ENCODE data around the gene EDA.

Gene EDA

DNA sequence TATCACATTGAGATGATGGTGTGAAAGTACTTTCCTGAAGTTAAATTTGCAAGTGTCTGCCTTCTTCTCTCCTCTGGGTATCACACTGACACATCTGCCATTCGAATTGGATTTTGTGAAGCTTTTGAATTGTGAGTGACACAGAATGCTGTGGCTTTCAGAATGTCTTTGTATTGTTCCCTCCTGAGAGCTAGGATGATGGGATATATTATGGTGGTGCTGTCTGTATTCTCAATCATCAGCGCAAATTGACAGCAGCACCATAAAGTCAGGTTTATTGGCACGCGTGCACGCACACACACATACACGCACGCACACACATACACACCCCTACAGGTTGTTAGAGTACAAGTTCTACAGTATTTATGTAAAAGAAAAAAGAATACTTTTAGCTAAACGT lies 290.5 kb downstream of the EDA start:
- no peaks in the 10 kb centered on the region for H3K27me3 ChIP-seq (replicated peaks; ENCODE audit: control insufficient read depth, insufficient read depth, low read length, poor library complexity, severe bottlenecking)
- H3K36me3 ChIP-seq (ENCODE audit: control insufficient read depth, insufficient read depth, low read length): no peaks in the 10 kb centered on the region
- H3K4me1 ChIP-seq (ENCODE audit: control insufficient read depth, insufficient read depth, low read length, poor library complexity, severe bottlenecking): no peaks in the 10 kb centered on the region
- no peak overlapping the region for H3K4me3 ChIP-seq (ENCODE audit: insufficient read depth, low read depth, low read length, poor library complexity, severe bottlenecking)
- DNase-seq: no peak
- H3K27ac ChIP-seq (ENCODE audit: insufficient read depth, low read length, poor library complexity, severe bottlenecking): no peak overlapping the region
- no peaks in the 10 kb centered on the region for H3K9me3 ChIP-seq (ENCODE audit: control insufficient read depth, low read length)

DNA sequence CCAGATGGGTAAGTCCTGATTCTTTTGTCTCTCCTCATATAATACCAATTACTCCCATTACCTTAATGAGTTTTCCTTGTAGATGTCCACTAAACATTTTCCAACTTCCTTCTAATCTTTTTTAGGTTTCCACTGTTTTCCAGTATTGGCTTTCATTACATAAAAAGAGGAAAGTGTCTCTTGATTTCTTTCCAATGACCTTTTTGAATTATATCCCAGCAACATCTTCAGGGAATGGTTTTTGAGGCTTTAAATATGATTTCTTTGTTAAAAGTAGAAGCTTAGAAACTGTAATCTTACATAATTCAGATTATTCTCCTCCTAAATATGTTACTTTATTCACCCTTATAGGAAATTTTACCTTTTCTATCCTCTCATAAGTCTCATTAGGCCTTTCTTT lies 298.9 kb downstream of the EDA start:
- no peaks in the 10 kb centered on the region for H3K36me3 ChIP-seq (ENCODE audit: control insufficient read depth, insufficient read depth, low read length)
- H3K27me3 ChIP-seq (replicated peaks; ENCODE audit: control insufficient read depth, insufficient read depth, low read length, poor library complexity, severe bottlenecking): no peaks in the 10 kb centered on the region
- H3K4me1 ChIP-seq (ENCODE audit: control insufficient read depth, insufficient read depth, low read length, poor library complexity, severe bottlenecking): no peaks in the 10 kb centered on the region
- DNase-seq: no peak
- no peak overlapping the region for H3K4me3 ChIP-seq (ENCODE audit: insufficient read depth, low read depth, low read length, poor library complexity, severe bottlenecking)
- H3K27ac ChIP-seq (ENCODE audit: insufficient read depth, low read length, poor library complexity, severe bottlenecking): no peak overlapping the region
- H3K9me3 ChIP-seq (ENCODE audit: control insufficient read depth, low read length): no peaks in the 10 kb centered on the region

GRCh38 chrX:69919749-69920148 lies 303.8 kb downstream of the EDA start:
- Histone ChIP-seq H3K27me3 (replicated peaks; ENCODE audit: control insufficient read depth, insufficient read depth, low read length, poor library complexity, severe bottlenecking) (no peaks in the 10 kb centered on the region), H3K9me3 (ENCODE audit: control insufficient read depth, low read length) (no peaks in the 10 kb centered on the region), H3K4me3 (ENCODE audit: insufficient read depth, low read depth, low read length, poor library complexity, severe bottlenecking) (no peak overlapping the region), H3K4me1 (ENCODE audit: control insufficient read depth, insufficient read depth, low read length, poor library complexity, severe bottlenecking) (no peaks in the 10 kb centered on the region), H3K27ac (ENCODE audit: insufficient read depth, low read length, poor library complexity, severe bottlenecking) (no peak overlapping the region), H3K36me3 (ENCODE audit: control insufficient read depth, insufficient read depth, low read length) (no peaks in the 10 kb centered on the region)
- DNase-seq: no peak

GRCh38 chrX:69932323-69932722 lies 316.4 kb downstream of the EDA start:
- no peak for DNase-seq
- H3K9me3 ChIP-seq (ENCODE audit: control insufficient read depth, low read length): no peaks in the 10 kb centered on the region
- H3K4me1 ChIP-seq (ENCODE audit: control insufficient read depth, insufficient read depth, low read length, poor library complexity, severe bottlenecking): no peaks in the 10 kb centered on the region
- no peaks in the 10 kb centered on the region for H3K27me3 ChIP-seq (replicated peaks; ENCODE audit: control insufficient read depth, insufficient read depth, low read length, poor library complexity, severe bottlenecking)
- H3K4me3 ChIP-seq (ENCODE audit: insufficient read depth, low read depth, low read length, poor library complexity, severe bottlenecking): no peak overlapping the region
- H3K27ac ChIP-seq (ENCODE audit: insufficient read depth, low read length, poor library complexity, severe bottlenecking): no peak overlapping the region
- no peaks in the 10 kb centered on the region for H3K36me3 ChIP-seq (ENCODE audit: control insufficient read depth, insufficient read depth, low read length)

- H3K27me3 ChIP-seq (replicated peaks; ENCODE audit: control insufficient read depth, insufficient read depth, low read length, poor library complexity, severe bottlenecking): no peaks in the 10 kb centered on the region
- H3K9me3 ChIP-seq (ENCODE audit: control insufficient read depth, low read length): no peaks in the 10 kb centered on the region
- no peak overlapping the region for H3K4me3 ChIP-seq (ENCODE audit: insufficient read depth, low read depth, low read length, poor library complexity, severe bottlenecking)
- H3K36me3 ChIP-seq (ENCODE audit: control insufficient read depth, insufficient read depth, low read length): no peaks in the 10 kb centered on the region
- no peak overlapping the region for H3K27ac ChIP-seq (ENCODE audit: insufficient read depth, low read length, poor library complexity, severe bottlenecking)
- no peak for DNase-seq
- H3K4me1 ChIP-seq (ENCODE audit: control insufficient read depth, insufficient read depth, low read length, poor library complexity, severe bottlenecking): no peaks in the 10 kb centered on the region
Observed at GRCh38 chrX:69948276-69948797, 332.4 kb downstream of the EDA start.

- Histone ChIP-seq H3K27me3 (replicated peaks; ENCODE audit: control insufficient read depth, insufficient read depth, low read length, poor library complexity, severe bottlenecking) (no peaks in the 10 kb centered on the region), H3K9me3 (ENCODE audit: control insufficient read depth, low read length) (no peaks in the 10 kb centered on the region), H3K27ac (ENCODE audit: insufficient read depth, low read length, poor library complexity, severe bottlenecking) (no peak overlapping the region), H3K4me3 (ENCODE audit: insufficient read depth, low read depth, low read length, poor library complexity, severe bottlenecking) (no peak overlapping the region), H3K4me1 (ENCODE audit: control insufficient read depth, insufficient read depth, low read length, poor library complexity, severe bottlenecking) (no peaks in the 10 kb centered on the region), H3K36me3 (ENCODE audit: control insufficient read depth, insufficient read depth, low read length) (no peaks in the 10 kb centered on the region)
- no peak for DNase-seq
Observed at GRCh38 chrX:69951753-69952152, 335.8 kb downstream of the EDA start.

GRCh38 chrX:69959712-69960111 lies 343.8 kb downstream of the EDA start:
- no peaks in the 10 kb centered on the region for H3K9me3 ChIP-seq (ENCODE audit: control insufficient read depth, low read length)
- no peak overlapping the region for H3K4me3 ChIP-seq (ENCODE audit: insufficient read depth, low read depth, low read length, poor library complexity, severe bottlenecking)
- H3K36me3 ChIP-seq (ENCODE audit: control insufficient read depth, insufficient read depth, low read length): no peaks in the 10 kb centered on the region
- no peaks in the 10 kb centered on the region for H3K27me3 ChIP-seq (replicated peaks; ENCODE audit: control insufficient read depth, insufficient read depth, low read length, poor library complexity, severe bottlenecking)
- no peaks in the 10 kb centered on the region for H3K4me1 ChIP-seq (ENCODE audit: control insufficient read depth, insufficient read depth, low read length, poor library complexity, severe bottlenecking)
- no peak overlapping the region for H3K27ac ChIP-seq (ENCODE audit: insufficient read depth, low read length, poor library complexity, severe bottlenecking)
- DNase-seq: no peak

DNA sequence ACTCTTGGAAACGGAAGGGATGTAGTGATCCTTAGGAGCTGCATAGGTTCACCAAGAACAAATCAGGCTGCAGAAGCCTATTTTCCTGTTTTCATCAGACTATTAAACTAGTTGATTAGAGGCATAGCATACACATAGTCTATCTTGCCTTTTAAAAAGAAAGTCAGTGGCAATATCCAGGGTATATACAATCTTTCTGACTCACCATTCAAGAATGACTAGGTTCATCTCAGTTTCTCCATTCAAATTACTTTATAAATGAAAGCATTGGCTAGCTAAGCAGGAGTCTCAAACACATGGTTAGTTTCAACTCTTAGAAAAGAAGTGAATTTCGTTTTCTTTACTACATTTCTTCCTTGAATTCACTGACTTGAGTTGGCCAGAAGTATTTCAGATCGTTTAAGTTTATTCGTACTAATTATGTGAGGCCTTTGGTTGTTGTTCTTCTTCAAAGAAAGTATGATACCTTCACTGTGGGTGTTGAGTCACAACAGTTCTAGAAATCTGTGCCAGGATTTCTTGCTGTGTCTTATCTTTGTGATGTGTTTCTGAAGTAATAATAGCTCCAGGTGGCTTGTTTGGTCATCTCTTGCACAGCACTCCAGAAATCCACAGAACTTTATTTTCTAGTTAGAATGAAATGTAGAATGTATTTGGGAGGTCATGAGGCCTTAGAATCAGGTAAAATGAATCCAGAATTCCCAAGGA lies 345.6 kb downstream of the EDA start:
- Histone ChIP-seq H3K9me3 (ENCODE audit: control insufficient read depth, low read length) (no peaks in the 10 kb centered on the region), H3K27ac (ENCODE audit: insufficient read depth, low read length, poor library complexity, severe bottlenecking) (no peak overlapping the region), H3K27me3 (replicated peaks; ENCODE audit: control insufficient read depth, insufficient read depth, low read length, poor library complexity, severe bottlenecking) (no peaks in the 10 kb centered on the region), H3K36me3 (ENCODE audit: control insufficient read depth, insufficient read depth, low read length) (no peaks in the 10 kb centered on the region), H3K4me1 (ENCODE audit: control insufficient read depth, insufficient read depth, low read length, poor library complexity, severe bottlenecking) (no peaks in the 10 kb centered on the region), H3K4me3 (ENCODE audit: insufficient read depth, low read depth, low read length, poor library complexity, severe bottlenecking) (no peak overlapping the region)
- DNase-seq: no peak

- no peaks in the 10 kb centered on the region for H3K9me3 ChIP-seq (ENCODE audit: control insufficient read depth, low read length)
- no peak overlapping the region for H3K27ac ChIP-seq (ENCODE audit: insufficient read depth, low read length, poor library complexity, severe bottlenecking)
- H3K4me1 ChIP-seq (ENCODE audit: control insufficient read depth, insufficient read depth, low read length, poor library complexity, severe bottlenecking): no peaks in the 10 kb centered on the region
- DNase-seq: no peak
- no peak overlapping the region for H3K4me3 ChIP-seq (ENCODE audit: insufficient read depth, low read depth, low read length, poor library complexity, severe bottlenecking)
- H3K36me3 ChIP-seq (ENCODE audit: control insufficient read depth, insufficient read depth, low read length): no peaks in the 10 kb centered on the region
- no peaks in the 10 kb centered on the region for H3K27me3 ChIP-seq (replicated peaks; ENCODE audit: control insufficient read depth, insufficient read depth, low read length, poor library complexity, severe bottlenecking)
Observed at GRCh38 chrX:69968950-69969349, 353.0 kb downstream of the EDA start.

- Histone ChIP-seq H3K36me3 (ENCODE audit: control insufficient read depth, insufficient read depth, low read length) (no peaks in the 10 kb centered on the region), H3K4me3 (ENCODE audit: insufficient read depth, low read depth, low read length, poor library complexity, severe bottlenecking) (no peak overlapping the region), H3K27me3 (replicated peaks; ENCODE audit: control insufficient read depth, insufficient read depth, low read length, poor library complexity, severe bottlenecking) (no peaks in the 10 kb centered on the region), H3K9me3 (ENCODE audit: control insufficient read depth, low read length) (no peaks in the 10 kb centered on the region), H3K4me1 (ENCODE audit: control insufficient read depth, insufficient read depth, low read length, poor library complexity, severe bottlenecking) (no peaks in the 10 kb centered on the region), H3K27ac (ENCODE audit: insufficient read depth, low read length, poor library complexity, severe bottlenecking) (no peak overlapping the region)
- DNase-seq: no peak
Observed at GRCh38 chrX:69969460-69969859, 353.5 kb downstream of the EDA start.
